Fibroblast of pulmonary artery (primary cell): ENCODE measurements around the gene RBMS3.

ENCODE experiments used
- DNase-seq: peaks from one replicate; pipeline ENCODE4 v3.0.0-alpha.2; 2010; ENCODE audit warnings: low read depth
- H3K4me3 ChIP-seq: replicated peaks from 2 replicates; pipeline ENCODE4 v1.5.1; 2011; ENCODE audit warnings: low read depth, mild to moderate bottlenecking, control low read depth, low read length, moderate library complexity
- TF ChIP-seq, protein P1 (sequence below): IDR thresholded peaks from 2 replicates; pipeline ENCODE4 v1.5.1; 2011; ENCODE audit warnings: mild to moderate bottlenecking, control low read depth, low read length, inconsistent platforms; ENCODE audit errors: missing control alignments

The RBMS3 gene

DNA sequence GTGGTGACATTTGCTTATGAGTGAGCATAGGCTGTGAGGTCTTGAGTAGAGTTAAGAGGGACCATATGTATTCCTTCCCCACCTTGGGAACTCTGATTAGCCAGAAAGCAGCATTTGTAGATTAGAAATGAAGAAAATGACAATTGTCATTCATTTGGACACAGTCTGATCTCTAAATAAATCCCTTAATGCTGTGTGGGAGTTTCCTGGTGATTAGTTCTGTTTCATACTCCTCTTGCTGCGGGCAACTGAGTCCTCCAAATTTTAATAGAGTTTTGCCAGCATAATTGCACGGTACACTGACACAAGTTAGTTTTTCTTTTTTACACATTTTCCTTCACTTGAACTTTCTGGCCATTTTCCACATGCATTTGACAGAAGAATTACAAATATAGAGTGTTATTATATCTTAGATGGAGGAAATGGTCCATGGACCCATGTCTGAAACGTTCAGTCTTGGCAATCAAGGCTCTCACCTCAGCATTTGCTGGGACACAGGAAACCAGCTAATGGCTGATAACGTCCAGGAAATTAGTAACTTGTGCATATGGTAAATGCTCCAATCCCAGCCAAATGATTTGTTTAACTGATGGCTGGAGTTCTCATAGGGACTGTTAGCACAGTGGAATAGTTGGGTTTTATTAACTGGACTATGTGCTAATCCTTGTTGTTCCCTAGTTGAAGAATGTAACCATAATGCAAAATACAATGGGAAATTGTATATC is 321.2 kb downstream of the RBMS3 start:
- DNase-seq, result peak; percentile 73
- TF ChIP-seq, protein P1, sequence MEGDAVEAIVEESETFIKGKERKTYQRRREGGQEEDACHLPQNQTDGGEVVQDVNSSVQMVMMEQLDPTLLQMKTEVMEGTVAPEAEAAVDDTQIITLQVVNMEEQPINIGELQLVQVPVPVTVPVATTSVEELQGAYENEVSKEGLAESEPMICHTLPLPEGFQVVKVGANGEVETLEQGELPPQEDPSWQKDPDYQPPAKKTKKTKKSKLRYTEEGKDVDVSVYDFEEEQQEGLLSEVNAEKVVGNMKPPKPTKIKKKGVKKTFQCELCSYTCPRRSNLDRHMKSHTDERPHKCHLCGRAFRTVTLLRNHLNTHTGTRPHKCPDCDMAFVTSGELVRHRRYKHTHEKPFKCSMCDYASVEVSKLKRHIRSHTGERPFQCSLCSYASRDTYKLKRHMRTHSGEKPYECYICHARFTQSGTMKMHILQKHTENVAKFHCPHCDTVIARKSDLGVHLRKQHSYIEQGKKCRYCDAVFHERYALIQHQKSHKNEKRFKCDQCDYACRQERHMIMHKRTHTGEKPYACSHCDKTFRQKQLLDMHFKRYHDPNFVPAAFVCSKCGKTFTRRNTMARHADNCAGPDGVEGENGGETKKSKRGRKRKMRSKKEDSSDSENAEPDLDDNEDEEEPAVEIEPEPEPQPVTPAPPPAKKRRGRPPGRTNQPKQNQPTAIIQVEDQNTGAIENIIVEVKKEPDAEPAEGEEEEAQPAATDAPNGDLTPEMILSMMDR, result no peak
- H3K4me3 ChIP-seq, result no peak overlapping the region

DNA sequence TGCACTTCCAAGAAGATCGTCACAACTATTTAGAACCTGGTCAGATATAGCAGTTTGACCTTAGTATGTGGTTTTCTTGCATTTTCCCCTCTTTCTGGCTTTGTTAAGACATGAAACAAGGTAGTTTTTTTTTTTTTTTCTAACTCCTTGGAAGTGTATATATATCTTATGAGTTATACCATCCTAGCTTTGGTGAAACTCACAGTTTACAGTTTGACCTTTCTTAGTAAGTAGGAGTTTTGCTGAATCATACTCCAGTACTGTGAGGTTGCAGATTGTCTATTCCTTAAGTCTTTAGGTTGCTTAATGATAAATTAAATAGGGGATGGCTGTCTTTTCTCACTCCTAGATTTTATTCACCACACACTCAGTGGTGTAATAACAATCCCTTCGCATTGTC is 325.0 kb downstream of the RBMS3 start:
- no peak overlapping the region for H3K4me3 ChIP-seq
- TF ChIP-seq, protein P1, result no peak
- peak; percentile 82 for DNase-seq

DNA sequence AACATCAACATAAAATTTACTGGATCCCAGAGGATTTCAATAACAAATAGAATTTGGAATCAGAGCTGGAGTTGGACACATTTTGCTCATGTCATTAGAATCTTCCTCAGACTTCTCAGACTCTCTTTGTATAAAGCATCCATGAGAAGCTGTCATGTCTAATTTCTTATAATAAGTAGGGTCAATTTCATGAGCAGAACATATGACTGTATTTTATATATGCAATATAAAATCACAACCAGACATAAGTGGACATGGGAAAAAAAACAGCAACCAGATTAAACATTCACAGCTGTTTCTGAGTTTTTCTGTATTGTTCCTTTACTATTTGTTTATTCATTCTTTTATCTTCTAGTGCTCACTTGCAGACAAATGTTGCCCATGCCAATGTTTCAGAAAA is 325.5 kb downstream of the RBMS3 start:
- TF ChIP-seq, protein P1, result no peak
- H3K4me3 ChIP-seq, result no peak overlapping the region
- no peak for DNase-seq

DNA sequence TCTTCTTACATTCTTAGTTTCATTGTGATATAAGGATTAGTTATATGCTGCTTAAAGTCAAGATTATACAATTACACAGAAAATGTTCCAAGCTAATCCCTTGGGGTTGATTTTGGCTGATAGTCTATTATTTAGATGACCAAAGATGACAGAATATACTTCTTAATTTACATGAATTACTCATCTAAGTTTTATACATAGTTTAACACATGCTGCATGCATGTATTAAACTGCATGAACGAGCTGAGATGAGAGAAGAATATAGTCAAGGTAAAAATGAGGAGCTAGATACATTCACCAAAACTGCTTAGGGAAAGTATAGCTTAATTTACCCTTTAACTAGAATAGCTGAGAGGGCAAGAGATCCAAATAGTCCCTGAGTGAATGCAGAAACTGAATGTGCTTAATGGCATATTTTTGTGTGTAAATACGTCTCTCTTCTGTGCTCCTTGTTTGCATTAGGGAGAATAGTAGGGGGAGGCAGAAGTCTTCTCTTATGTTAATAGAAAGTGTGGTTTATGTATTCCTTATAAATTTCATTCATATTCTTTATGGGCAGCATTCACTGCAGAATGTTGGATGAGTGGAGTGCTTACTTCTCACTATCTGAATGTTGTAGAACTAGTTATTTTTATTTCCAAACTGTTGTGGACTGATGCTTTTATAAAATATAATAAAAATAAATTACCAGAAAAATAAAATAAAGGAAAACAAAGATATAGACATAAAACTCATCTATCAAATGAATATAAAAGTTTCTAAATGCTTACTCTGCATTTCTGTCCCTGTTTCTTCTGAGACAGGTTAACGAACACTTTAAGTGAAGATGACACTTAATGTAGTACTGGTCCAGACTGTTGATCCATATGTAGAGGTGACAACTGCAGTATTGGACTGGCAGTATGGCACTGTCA is 327.8 kb downstream of the RBMS3 start:
- TF ChIP-seq, protein P1, result no peak
- DNase-seq, result no peak
- no peak overlapping the region for H3K4me3 ChIP-seq

DNA sequence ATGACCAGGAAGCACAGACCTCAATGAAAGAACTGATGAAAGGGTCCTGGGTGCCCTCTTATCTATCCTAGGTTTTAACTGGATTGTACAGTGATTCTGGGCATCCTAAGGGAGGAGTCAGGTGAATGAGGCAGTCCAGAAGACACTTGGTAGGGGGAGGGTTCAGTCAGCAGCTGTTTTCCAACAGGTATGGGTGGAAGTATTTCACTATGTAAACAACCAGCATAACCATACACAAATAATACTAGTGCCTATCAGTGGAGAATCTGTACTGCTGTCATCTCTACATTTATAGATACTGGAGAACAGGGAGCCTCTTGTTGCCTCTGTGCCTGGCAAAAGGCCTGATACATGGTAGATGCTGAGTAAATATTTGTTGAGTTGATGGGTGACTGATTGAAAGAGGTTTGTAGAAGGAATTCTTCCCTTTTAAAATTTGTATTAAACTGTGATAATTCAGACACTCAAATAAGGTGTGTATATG is 328.5 kb downstream of the RBMS3 start:
- TF ChIP-seq, protein P1, result no peak
- H3K4me3 ChIP-seq, result no peak overlapping the region
- DNase-seq, result no peak

DNA sequence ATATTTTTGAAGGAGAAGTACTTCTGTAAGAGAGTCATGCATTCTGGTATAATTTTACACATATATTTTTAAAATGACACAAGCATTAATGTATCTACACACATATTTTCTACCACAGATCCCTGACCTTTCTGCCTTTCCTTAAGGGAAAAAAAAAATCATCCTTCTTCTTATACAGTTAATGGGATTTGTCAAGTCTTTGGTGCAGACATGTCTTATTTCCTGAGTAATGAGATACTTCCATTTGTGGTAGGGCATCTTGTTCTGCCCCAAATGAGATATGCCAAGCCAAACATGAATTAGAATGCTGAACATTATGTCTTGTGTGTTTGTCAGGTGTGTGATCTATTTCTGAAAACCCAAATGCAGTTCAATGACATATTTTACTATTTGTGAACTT is 329.9 kb downstream of the RBMS3 start:
- TF ChIP-seq, protein P1, result no peak
- no peak overlapping the region for H3K4me3 ChIP-seq
- no peak for DNase-seq
